Thymus (tissue), 11 donors: ENCODE results near the gene NPL. TPM values are rescaled to one million over a fixed set of nuclear protein-coding genes. Genes with fewer than 3 reads are reported as not detected.
A peak's percentile ranks its signal among the peaks of the same experiment; 100 is the strongest.

Experiments used
- DNase-seq, 9 donors: peaks; one replicate each; pipeline ENCODE4 v3.0.0-alpha.2; 2013; ENCODE audit warnings: low spot score in 9 of 9, low read depth in 6 of 9, missing footprints in 1 of 9
- H3K27ac ChIP-seq, 2 donors: one replicate each; pipeline ENCODE4 v1.5.1; 2013; ENCODE audit warnings: control low read depth in 1 of 2, low read depth in 1 of 2, low read length in 1 of 2, mild to moderate bottlenecking in 1 of 2, moderate library complexity in 1 of 2
- H3K27me3 ChIP-seq, 2 donors: one replicate each; pipeline ENCODE4 v1.5.1; 2013; ENCODE audit warnings: low read length in 1 of 2; ENCODE audit not compliant: control insufficient read depth in 2 of 2, insufficient read depth in 1 of 2
- H3K36me3 ChIP-seq, 2 donors: one replicate each; pipeline ENCODE4 v1.5.1; 2013; ENCODE audit warnings: low read length in 1 of 2, mild to moderate bottlenecking in 1 of 2, moderate library complexity in 1 of 2; ENCODE audit not compliant: control insufficient read depth in 2 of 2, insufficient read depth in 2 of 2
- H3K4me1 ChIP-seq, 2 donors: one replicate each; pipeline ENCODE4 v1.5.1; 2013; ENCODE audit warnings: low read length in 2 of 2; ENCODE audit not compliant: control insufficient read depth in 2 of 2, insufficient read depth in 2 of 2
- H3K4me3 ChIP-seq, 2 donors: one replicate each; pipeline ENCODE4 v1.5.1; 2013; ENCODE audit warnings: low read length in 2 of 2, control low read depth in 1 of 2, mild to moderate bottlenecking in 1 of 2
- H3K9me3 ChIP-seq, 2 donors: one replicate each; pipeline ENCODE4 v1.5.1; 2013; ENCODE audit warnings: low read length in 1 of 2, mild to moderate bottlenecking in 1 of 2; ENCODE audit not compliant: control insufficient read depth in 2 of 2, insufficient read depth in 1 of 2
- WGBS: extraction: QIAGEN DNeasy Blood & Tissue Kit; methylation state at CpG from one replicate; pipeline ENCODE4 v1.1.7; 2013; 5-methylcytosine and 5-hydroxymethylcytosine counted together
- polyA plus RNA-seq: library from polyadenylated mRNA; stranded (reverse); fragments of 200-250 nt; gene quantifications from one replicate; pipeline ENCODE4 v1.2.3, GENCODE V29; 2013
- total RNA-seq: library from RNA; stranded (reverse); fragments of 120-200 nt; gene quantifications from one replicate; pipeline ENCODE4 v1.2.4, GENCODE V29; 2013
- donor health status: healthy.

NPL gene
- total and polyA plus RNA-seq, 2 donors: 10.9 to 30.7 TPM

DNA sequence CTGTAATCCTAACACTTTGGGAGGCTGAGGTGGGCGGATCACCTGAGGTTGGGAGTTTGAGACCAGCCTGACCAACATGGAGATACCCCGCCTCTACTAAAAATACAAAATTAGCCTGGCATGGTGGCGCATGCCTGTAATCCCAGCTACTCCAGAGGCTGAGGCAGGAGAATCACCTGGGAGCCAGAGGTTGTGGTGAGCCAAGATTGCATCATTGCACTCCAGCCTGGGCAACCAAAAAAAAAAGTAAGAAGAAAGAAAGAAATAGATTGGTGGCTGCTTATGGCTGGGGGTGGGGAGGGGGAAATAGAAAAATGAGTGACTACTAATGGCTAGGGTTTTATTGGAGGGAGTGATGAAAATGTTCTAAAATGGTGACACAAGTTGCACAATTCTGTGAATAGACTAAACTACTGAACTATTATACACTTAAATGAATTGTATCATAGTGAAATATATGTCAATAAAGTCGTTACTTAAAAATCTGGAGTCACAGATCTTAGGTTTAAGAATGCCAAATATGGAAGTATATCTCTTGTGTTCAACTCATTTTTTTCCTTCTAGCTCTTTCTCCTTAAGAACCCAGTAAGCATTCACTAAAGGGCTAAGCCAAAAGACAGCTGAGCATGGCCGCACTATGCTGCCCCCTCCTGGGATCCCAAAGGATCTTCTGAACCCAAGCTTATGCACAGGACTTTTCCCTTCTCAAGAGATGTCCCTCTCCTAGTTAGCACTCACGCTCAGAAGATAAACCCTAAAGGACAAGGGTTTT, 3.2 kb upstream of the NPL start:
- DNase-seq: peak in 5 of 9 donors; percentile 15 to 53 (median 25)
- H3K4me3 ChIP-seq: no peak overlapping the region
- 72% methylated on average over 6 of the region's 6 CpGs for WGBS
- no peaks in the 10 kb centered on the region for H3K9me3 ChIP-seq
- H3K27ac ChIP-seq: no peak overlapping the region
- H3K27me3 ChIP-seq: peaks cover 16 to 44% of the 10 kb centered on the region in 2 donors
- peaks cover 0 to 8% of the 10 kb centered on the region in 2 donors for H3K4me1 ChIP-seq
- H3K36me3 ChIP-seq: no peaks in the 10 kb centered on the region

DNA sequence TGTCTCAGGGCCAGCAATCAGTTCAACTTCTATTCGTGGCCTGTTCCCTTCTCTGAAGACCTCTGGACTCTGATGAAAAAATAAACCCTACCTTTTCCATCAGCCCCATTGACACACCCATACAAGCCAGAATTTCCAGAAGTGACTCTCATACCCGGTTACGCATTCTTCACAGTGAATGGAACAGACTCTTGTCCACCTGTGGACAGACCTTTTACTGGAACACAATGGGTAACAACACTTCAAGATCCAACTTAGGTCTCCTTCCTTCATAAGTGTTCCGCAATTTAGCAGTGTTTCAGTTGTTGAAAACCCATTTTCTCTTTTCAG, 2.6 kb upstream of the NPL start:
- no peak overlapping the region for H3K27ac ChIP-seq
- WGBS: 81% methylated on average over 4 of the region's 4 CpGs
- H3K27me3 ChIP-seq: peaks cover 16 to 48% of the 10 kb centered on the region in 2 donors

GRCh38 chr1:182791281-182792179, 2.0 kb downstream of the NPL start:
- H3K9me3 ChIP-seq: no peaks in the 10 kb centered on the region
- peaks cover 18 to 40% of the 10 kb centered on the region in 2 donors for H3K27me3 ChIP-seq
- H3K27ac ChIP-seq: peak overlapping the region in 1 of 2 donors; percentile 13
- H3K4me1 ChIP-seq: peaks cover 0 to 8% of the 10 kb centered on the region in 2 donors
- DNase-seq: no peak
- H3K36me3 ChIP-seq: no peaks in the 10 kb centered on the region
- no peak overlapping the region for H3K4me3 ChIP-seq
- 90% methylated on average over 8 of the region's 8 CpGs for WGBS

More for the DNA sequence above, 2.6 kb upstream of the NPL start:
- Histone ChIP-seq H3K9me3 (no peaks in the 10 kb centered on the region), H3K4me3 (no peak overlapping the region), H3K36me3 (no peaks in the 10 kb centered on the region), H3K4me1 (peaks cover 0 to 8% of the 10 kb centered on the region in 2 donors)
- DNase-seq: no peak

- Histone ChIP-seq H3K4me1 (peaks cover 0 to 7% of the 10 kb centered on the region in 2 donors), H3K27ac (no peak overlapping the region), H3K4me3 (no peak overlapping the region)
These were observed 4.5 kb downstream of the NPL start for GRCh38 chr1:182794091-182794490.

DNA sequence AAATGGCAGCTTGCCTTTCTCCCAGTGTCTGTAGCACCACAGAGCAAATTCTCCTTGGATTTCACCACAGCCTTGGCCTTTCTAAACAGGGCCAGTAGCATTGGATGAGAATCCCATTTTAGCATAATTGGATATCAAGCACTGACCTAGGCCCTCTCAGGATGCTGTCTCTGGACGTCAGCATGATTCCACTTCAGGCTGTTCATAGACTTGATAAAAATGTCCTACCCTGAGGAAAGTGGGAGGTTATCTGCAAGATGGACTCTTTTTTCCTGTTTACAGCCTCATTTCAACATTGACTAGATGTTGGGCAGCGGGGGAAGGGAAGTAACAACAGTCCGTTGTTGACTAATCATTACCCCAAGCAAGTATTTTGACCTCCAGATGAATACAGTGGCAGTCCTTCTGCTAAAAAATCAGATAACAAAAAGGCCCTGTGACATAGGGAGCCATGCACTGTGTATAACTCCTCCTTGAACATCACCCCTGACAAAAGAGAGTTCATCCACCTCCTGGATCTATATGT, 5.2 kb downstream of the NPL start:
- DNase-seq: no peak
- Histone ChIP-seq H3K4me3 (no peak overlapping the region), H3K36me3 (no peaks in the 10 kb centered on the region), H3K9me3 (no peaks in the 10 kb centered on the region), H3K4me1 (peaks cover 0 to 2% of the 10 kb centered on the region in 2 donors), H3K27me3 (peaks cover 10 to 14% of the 10 kb centered on the region in 2 donors), H3K27ac (no peak overlapping the region)
- 91% methylated on average over 3 of the region's 3 CpGs for WGBS

More at GRCh38 chr1:182794091-182794490, 4.5 kb downstream of the NPL start:
- Histone ChIP-seq H3K9me3 (no peaks in the 10 kb centered on the region), H3K36me3 (no peaks in the 10 kb centered on the region), H3K27me3 (peaks cover 10 to 20% of the 10 kb centered on the region in 2 donors)
- no peak for DNase-seq
- WGBS: 94% methylated on average over 2 of the region's 2 CpGs

DNA sequence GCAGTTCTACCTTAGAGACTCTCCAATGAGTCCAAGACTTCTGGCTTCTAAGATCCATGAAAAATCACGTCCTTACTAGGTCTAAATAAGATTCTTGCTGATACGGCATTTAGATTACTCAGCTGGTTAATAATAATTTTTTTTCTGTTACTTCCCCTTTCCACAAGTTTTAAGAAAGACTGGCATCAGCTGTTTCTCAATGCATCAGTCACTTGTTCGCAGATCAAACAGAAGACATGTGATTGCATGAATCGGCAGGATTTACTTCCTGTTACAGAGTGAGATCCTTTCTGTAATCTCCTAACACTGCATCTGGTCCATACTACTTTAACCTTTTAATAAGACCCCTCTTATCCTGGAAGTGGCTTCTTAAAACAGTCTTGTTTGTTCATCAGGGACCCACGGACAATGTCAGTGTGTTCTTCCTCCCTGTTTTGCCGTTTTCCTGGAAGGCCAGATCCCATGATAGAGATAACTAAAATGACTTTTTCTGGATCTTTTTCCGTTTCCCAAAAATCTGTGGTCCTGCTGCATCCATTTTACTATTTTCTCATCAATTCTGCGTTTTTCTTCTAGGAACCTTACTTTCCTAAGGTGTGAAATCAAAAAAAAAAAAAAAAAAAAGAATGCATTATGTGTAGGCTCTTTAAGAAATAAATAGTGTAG, 6.1 kb downstream of the NPL start:
- Histone ChIP-seq H3K4me1 (no peaks in the 10 kb centered on the region), H3K27ac (no peak overlapping the region), H3K27me3 (peaks cover 5 to 6% of the 10 kb centered on the region in 2 donors), H3K9me3 (no peaks in the 10 kb centered on the region), H3K36me3 (no peaks in the 10 kb centered on the region), H3K4me3 (no peak overlapping the region)
- peak in 4 of 9 donors; percentile 11 to 47 (median 20) for DNase-seq
- 29% methylated on average over 8 of the region's 8 CpGs for WGBS

- Histone ChIP-seq H3K27me3 (no peaks in the 10 kb centered on the region), H3K27ac (no peak overlapping the region), H3K4me3 (no peak overlapping the region), H3K9me3 (no peaks in the 10 kb centered on the region), H3K36me3 (peaks cover 0 to 4% of the 10 kb centered on the region in 2 donors), H3K4me1 (no peaks in the 10 kb centered on the region)
- DNase-seq: no peak
- WGBS: 78% methylated on average over 4 of the region's 4 CpGs
These were observed 12.6 kb downstream of the NPL start for GRCh38 chr1:182802006-182802803.

- H3K27ac ChIP-seq: no peak overlapping the region
- 98% methylated on average over 1 of the region's 1 CpG for WGBS
- no peaks in the 10 kb centered on the region for H3K27me3 ChIP-seq
- H3K4me1 ChIP-seq: no peaks in the 10 kb centered on the region
- no peaks in the 10 kb centered on the region for H3K9me3 ChIP-seq
- no peak for DNase-seq
- H3K36me3 ChIP-seq: peaks cover 0 to 4% of the 10 kb centered on the region in 2 donors
- H3K4me3 ChIP-seq: no peak overlapping the region
These were observed 14.3 kb downstream of the NPL start for GRCh38 chr1:182803846-182804245.
